HepG2 (cell line): ENCODE results near the gene METTL25. TPM values are rescaled to one million over a fixed set of nuclear protein-coding genes. Genes with fewer than 3 reads are reported as not detected.

Experiments
- ATAC-seq: fragments of 200-7000 bp; cut with Tn5 transposase; 3 replicates; pipeline ENCODE4 v1.9.1; 2020; ENCODE audit warnings: mild to moderate bottlenecking, moderate library complexity
- BruUV-seq: library from RNA; stranded (reverse); fragments of 400-500 nt; replicated peaks from 2 replicates; lab custom pipeline; 2021; lab: Mats Ljungman, UMichigan
- CTCF ChIA-PET: fragments of 300-600 bp; formaldehyde crosslinking; extraction: SDS; loops from one replicate; lab custom pipeline; 2021; ENCODE audit warnings: low total read pairs, inconsistent platforms, low intra/inter-chr PET ratio; lab: Yijun Ruan, JAX
- POLR2A ChIA-PET: fragments of 350-600 bp; sonication (Branson Sonifier 250); formaldehyde crosslinking; loops from one replicate; lab custom pipeline; 2020; ENCODE audit warnings: antibody characterized with exemption, inconsistent platforms; lab: Yijun Ruan, JAX
- DNase-seq: peaks from one replicate; pipeline ENCODE4 v3.0.0-alpha.2; 2015; ENCODE audit warnings: low spot score
- FAIRE-seq: peaks from 3 replicates; lab custom pipeline; 2011; peaks lifted over from hg19 to GRCh38; lab: Jason Lieb, UNC
- H2AFZ ChIP-seq: one replicate; pipeline ENCODE4 v1.6.1; 2011; ENCODE audit warnings: low read length, inconsistent platforms
- H3K27ac ChIP-seq: fragments of 300-600 bp; 3 replicates; pipeline ENCODE4 v1.8.0; 2011; ENCODE audit warnings: mixed run types, mild to moderate bottlenecking, mixed read lengths, low read length, inconsistent platforms; ENCODE audit not compliant: insufficient read depth; ENCODE audit errors: extremely low read length
- H3K27me3 ChIP-seq, 2 experiments: fragments of 200-600 bp in 1 of 2; 2 replicates in 1 of 2; 3 replicates in 1 of 2; pipeline versions ENCODE4 v1.6.0 to v1.8.0; 2011; ENCODE audit warnings: low read length in 2 of 2, mild to moderate bottlenecking in 2 of 2, moderate library complexity in 2 of 2, inconsistent platforms in 1 of 2; ENCODE audit not compliant: insufficient read depth in 2 of 2, control insufficient read depth in 1 of 2
- H3K36me3 ChIP-seq, 2 experiments: fragments of 200-600 bp in 1 of 2; replicated peaks in 1 of 2; 2 replicates in 1 of 2; 3 replicates in 1 of 2; pipeline versions ENCODE4 v1.5.1 to v1.8.0; 2011; ENCODE audit warnings: low read length in 2 of 2, inconsistent platforms in 1 of 2; ENCODE audit not compliant: insufficient read depth in 2 of 2, control insufficient read depth in 1 of 2
- H3K4me1 ChIP-seq: 2 replicates; pipeline ENCODE4 v1.5.1; 2012; ENCODE audit warnings: low read length, inconsistent platforms; ENCODE audit not compliant: insufficient read depth
- H3K4me2 ChIP-seq: 2 replicates; pipeline ENCODE4 v1.6.0; 2011; ENCODE audit warnings: low read depth, low read length, inconsistent platforms
- H3K4me3 ChIP-seq, 3 experiments: fragments of 200-600 bp in 1 of 3; sonication (generic), shearing (Covaris generic) in 1 of 3; replicated peaks in 1 of 3; 2 replicates each; pipeline ENCODE4 v1.5.1; 2011 to 2016; ENCODE audit warnings: low read length in 3 of 3, inconsistent platforms in 2 of 3, low read depth in 2 of 3, mild to moderate bottlenecking in 2 of 3, control low read depth in 1 of 3, mixed read lengths in 1 of 3; ENCODE audit not compliant: insufficient read depth in 1 of 3
- H3K79me2 ChIP-seq: one replicate; pipeline ENCODE4 v1.6.1; 2011; ENCODE audit warnings: low read length, inconsistent platforms; ENCODE audit not compliant: insufficient read depth
- H3K9ac ChIP-seq: 2 replicates; pipeline ENCODE4 v1.6.0; 2011; ENCODE audit warnings: mild to moderate bottlenecking, low read depth, low read length, inconsistent platforms; ENCODE audit not compliant: insufficient read depth
- H3K9me3 ChIP-seq: 2 replicates; pipeline ENCODE4 v1.5.1; 2012; ENCODE audit warnings: mild to moderate bottlenecking, low read length
- H4K20me1 ChIP-seq: 2 replicates; pipeline ENCODE4 v1.6.0; 2011; ENCODE audit warnings: inconsistent platforms, mild to moderate bottlenecking, low read length, moderate library complexity; ENCODE audit not compliant: insufficient read depth
- AFF4 ChIP-seq: sonication (generic); formaldehyde crosslinking; IDR thresholded peaks from 2 replicates; pipeline ENCODE4 v1.4.0; 2020; ENCODE audit warnings: missing genetic modification reagents
- KDM6A ChIP-seq: IDR thresholded peaks from 2 replicates; pipeline ENCODE4 v1.6.1; 2016; ENCODE audit warnings: low read depth
- NBN ChIP-seq: fragments of 450-650 bp; conservative IDR thresholded peaks from 2 replicates; pipeline ENCODE4 v1.6.1; 2017
- NFE2L1 ChIP-seq: sonication (generic); formaldehyde crosslinking; IDR thresholded peaks from 2 replicates; pipeline ENCODE4 v1.4.0; 2020; ENCODE audit warnings: missing genetic modification reagents, mild to moderate bottlenecking, borderline replicate concordance
- PAX8 ChIP-seq: sonication (generic); formaldehyde crosslinking; IDR thresholded peaks from 2 replicates; pipeline ENCODE4 v1.8.0; 2022; ENCODE audit warnings: mild to moderate bottlenecking, missing genetic modification reagents, borderline replicate concordance
- TARDBP ChIP-seq: sonication (generic); formaldehyde crosslinking; IDR thresholded peaks from 2 replicates; pipeline ENCODE4 v1.8.0; 2022; ENCODE audit warnings: mild to moderate bottlenecking, missing genetic modification reagents
- THAP11 ChIP-seq: IDR thresholded peaks from 2 replicates; pipeline ENCODE4 v1.6.1; 2016; ENCODE audit warnings: missing biosample characterization, missing genetic modification reagents
- WIZ ChIP-seq: sonication (generic); formaldehyde crosslinking; IDR thresholded peaks from 2 replicates; pipeline ENCODE4 v1.5.1; 2020; ENCODE audit warnings: mild to moderate bottlenecking, missing genetic modification reagents
- ZNF292 ChIP-seq: sonication (generic); formaldehyde crosslinking; IDR thresholded peaks from 2 replicates; pipeline ENCODE4 v1.8.1; 2022; ENCODE audit warnings: mild to moderate bottlenecking, low read depth, missing genetic modification reagents, borderline replicate concordance
- ZNF329 ChIP-seq: sonication (generic); formaldehyde crosslinking; IDR thresholded peaks from 2 replicates; pipeline ENCODE4 v1.9.0; 2021; ENCODE audit warnings: low read depth, mild to moderate bottlenecking, missing genetic modification reagents
- ZNF589 ChIP-seq: sonication (generic); formaldehyde crosslinking; conservative IDR thresholded peaks from 2 replicates; pipeline ENCODE4 v1.8.0; 2022; ENCODE audit warnings: mild to moderate bottlenecking, moderate library complexity, missing genetic modification reagents
- ZNF639 ChIP-seq: conservative IDR thresholded peaks from 2 replicates; pipeline ENCODE4 v1.6.1; 2018; ENCODE audit warnings: missing genetic modification reagents
- ZZZ3 ChIP-seq: sonication (generic); formaldehyde crosslinking; IDR thresholded peaks from 2 replicates; pipeline ENCODE4 v1.4.0; 2020; ENCODE audit warnings: missing genetic modification reagents, mild to moderate bottlenecking, borderline replicate concordance
- WGBS: methylation state at CpG from one replicate; pipeline ENCODE4 v1.1.6; 2017; ENCODE audit warnings: low lambda C conversion rate; 5-methylcytosine and 5-hydroxymethylcytosine counted together
- in situ Hi-C: cut with HindIII; loops from 2 replicates; pipeline ENCODE4 v1.10.0; 2017; ENCODE audit warnings: low pct_unique_long_range_greater_than_20kb; ENCODE audit not compliant: extremely low pct_ligation_motif_present
- intact Hi-C: fragments of 100-400 bp; cut with micrococcal nuclease; formaldehyde crosslinking; loops from one replicate; pipeline ENCODE4 v1.10.0; 2022; ENCODE audit not compliant: unreplicated experiment
- polyA plus RNA-seq, 8 experiments: library from polyadenylated mRNA; depleted of rRNA in 3 of 8; stranded (reverse) in 7 of 8; unstranded in 1 of 8; fragments of >200 nt; fragmentation: Illumina TruSeq in 4 of 8; extraction: Trizol in 4 of 8; gene quantifications; 2 replicates each; pipeline versions ENCODE4 v1.2.1 to v1.2.3, GENCODE V29; 2011 to 2016; ENCODE audit warnings: low read depth in 4 of 8, missing spikeins in 1 of 8, mixed read lengths in 1 of 8; ENCODE audit not compliant: insufficient read depth in 1 of 8
- total RNA-seq, 5 experiments: library from RNA; depleted of rRNA; stranded (reverse); fragments of >200 nt; fragmentation: Illumina TruSeq; extraction: Trizol; gene quantifications; 2 replicates each; pipeline ENCODE4 v1.2.3, GENCODE V29; 2016; ENCODE audit warnings: low read depth in 1 of 5

METTL25 gene
- total and polyA plus RNA-seq, 2 of the 13 experiments (the other 11 are each of a cell fraction or from before 2014, with no cell fraction given): 2.2 to 7.8 TPM

- no peaks in the 10 kb centered on the region for H3K9me3 ChIP-seq
- no peak overlapping the region for H3K9ac ChIP-seq
- WGBS: 0% methylated on average over 1 of the region's 1 CpG
- H4K20me1 ChIP-seq: no peaks in the 10 kb centered on the region
- H3K27ac ChIP-seq: no peak overlapping the region
- CTCF ChIA-PET: no interaction called here
- no peaks in the 10 kb centered on the region for H3K79me2 ChIP-seq
- H2AFZ ChIP-seq: no peak overlapping the region
- no peaks in the 10 kb centered on the region for H3K36me3 ChIP-seq
- FAIRE-seq (no peak), DNase-seq (no peak), ATAC-seq (no peak)
- BruUV-seq: no TSS peak
- no peak overlapping the region for H3K4me2 ChIP-seq
- in situ Hi-C loops: no loop called here
- H3K27me3 ChIP-seq: no peaks in the 10 kb centered on the region
- no peak for TF ChIP-seq TARDBP (CRISPR knock-in tag)
- no peak for TF ChIP-seq NBN
- no peak for TF ChIP-seq ZNF329 (CRISPR knock-in tag)
- no peak for TF ChIP-seq ZNF589
- no peak for TF ChIP-seq KDM6A (CRISPR knock-in tag)
- TF ChIP-seq ZZZ3 (CRISPR knock-in tag): no peak
- no peak for TF ChIP-seq NFE2L1 (CRISPR knock-in tag)
- no peak for TF ChIP-seq THAP11
- no peak for TF ChIP-seq ZNF639 (CRISPR knock-in tag)
- no peak for TF ChIP-seq PAX8 (CRISPR knock-in tag)
- no peak for TF ChIP-seq WIZ
- TF ChIP-seq AFF4 (CRISPR knock-in tag): no peak
- no peak for TF ChIP-seq ZNF292
- intact Hi-C loops: no loop called here
- POLR2A ChIA-PET: no interaction called here
- no peak overlapping the region for H3K4me3 ChIP-seq
- H3K4me1 ChIP-seq: no peaks in the 10 kb centered on the region
Observed at GRCh38 chr12:82510386-82510785, 152.1 kb downstream of the METTL25 start.
